ENCODE measurements around the gene SLC6A19. TPM values are rescaled to one million over a fixed set of nuclear protein-coding genes. Genes with fewer than 3 reads are reported as not detected.

The SLC6A19 gene
- total RNA-seq, 2 donors from 2014 or later, result 0.09 to 0.15 TPM

DNA sequence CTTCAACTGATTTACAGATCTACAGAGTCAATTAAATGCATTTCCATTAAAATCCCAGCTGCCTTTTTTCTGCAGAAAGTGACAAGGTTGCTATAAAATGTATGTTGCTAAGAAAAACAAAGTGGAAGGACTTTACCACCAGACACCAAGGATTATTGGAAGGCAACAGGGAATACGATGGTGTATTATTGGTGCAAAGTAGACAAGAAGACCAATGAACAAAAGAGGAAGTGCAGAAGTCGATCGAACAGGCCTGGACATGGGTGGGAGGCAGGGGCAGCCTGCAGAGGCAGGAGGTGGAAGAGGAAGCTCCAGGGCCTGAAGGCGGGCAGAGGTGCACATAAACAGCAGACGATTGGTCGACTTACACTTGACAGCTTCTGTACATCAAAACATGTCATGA lies 10.6 kb upstream of the SLC6A19 start:
- peaks cover 6% of the 10 kb centered on the region for H3K27me3 Mint-ChIP-seq (ENCODE audit: insufficient read depth)
- TF ChIP-seq, protein P1, sequence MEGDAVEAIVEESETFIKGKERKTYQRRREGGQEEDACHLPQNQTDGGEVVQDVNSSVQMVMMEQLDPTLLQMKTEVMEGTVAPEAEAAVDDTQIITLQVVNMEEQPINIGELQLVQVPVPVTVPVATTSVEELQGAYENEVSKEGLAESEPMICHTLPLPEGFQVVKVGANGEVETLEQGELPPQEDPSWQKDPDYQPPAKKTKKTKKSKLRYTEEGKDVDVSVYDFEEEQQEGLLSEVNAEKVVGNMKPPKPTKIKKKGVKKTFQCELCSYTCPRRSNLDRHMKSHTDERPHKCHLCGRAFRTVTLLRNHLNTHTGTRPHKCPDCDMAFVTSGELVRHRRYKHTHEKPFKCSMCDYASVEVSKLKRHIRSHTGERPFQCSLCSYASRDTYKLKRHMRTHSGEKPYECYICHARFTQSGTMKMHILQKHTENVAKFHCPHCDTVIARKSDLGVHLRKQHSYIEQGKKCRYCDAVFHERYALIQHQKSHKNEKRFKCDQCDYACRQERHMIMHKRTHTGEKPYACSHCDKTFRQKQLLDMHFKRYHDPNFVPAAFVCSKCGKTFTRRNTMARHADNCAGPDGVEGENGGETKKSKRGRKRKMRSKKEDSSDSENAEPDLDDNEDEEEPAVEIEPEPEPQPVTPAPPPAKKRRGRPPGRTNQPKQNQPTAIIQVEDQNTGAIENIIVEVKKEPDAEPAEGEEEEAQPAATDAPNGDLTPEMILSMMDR (conservative IDR thresholded peaks at IDR 0.05), result no peak
- H3K9ac ChIP-seq (ENCODE audit: extremely low read depth, low read length, poor library complexity, severe bottlenecking), result no peak overlapping the region

DNA sequence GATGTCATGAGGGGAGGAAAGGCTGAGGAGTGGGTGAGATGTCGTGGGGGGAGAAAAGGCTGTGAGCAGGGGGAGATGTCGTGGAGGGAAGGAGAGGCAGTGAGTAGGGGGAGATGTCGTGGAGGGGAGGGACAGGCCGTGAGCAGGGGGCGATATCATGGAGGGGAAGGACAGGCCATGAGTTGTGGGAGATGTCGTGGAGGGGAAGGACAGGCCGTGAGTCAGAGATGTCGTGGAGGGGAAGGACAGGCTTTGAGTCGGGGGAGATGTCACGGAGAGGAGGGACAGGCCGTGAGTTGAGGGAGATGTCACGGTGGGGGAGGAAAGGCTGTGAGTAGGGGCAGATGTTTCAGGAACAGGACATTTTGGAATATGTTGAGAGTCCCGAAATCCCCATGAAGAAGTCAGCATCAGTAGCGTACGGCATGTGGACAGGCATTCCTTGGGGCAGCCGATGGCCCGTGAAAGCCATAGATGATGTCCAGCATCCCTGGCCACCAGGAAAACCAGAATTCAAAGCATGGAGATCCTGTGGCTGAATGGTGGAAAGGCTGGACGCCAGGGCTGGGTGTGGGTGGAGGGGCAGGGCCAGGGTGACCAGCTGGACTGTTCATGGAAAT lies 8.3 kb upstream of the SLC6A19 start:
- Histone ChIP-seq H3K9me3 (ENCODE audit: control insufficient read depth, low read length) (no peaks in the 10 kb centered on the region), H3K27ac (ENCODE audit: low read depth, low read length) (no peak overlapping the region), H3K4me1 (ENCODE audit: control insufficient read depth, insufficient read depth, low read length) (no peaks in the 10 kb centered on the region), H3K27me3 (ENCODE audit: control insufficient read depth, insufficient read depth, low read length, poor library complexity, severe bottlenecking) (peaks cover 18% of the 10 kb centered on the region), H3K36me3 (ENCODE audit: control insufficient read depth, insufficient read depth, low read length) (no peaks in the 10 kb centered on the region), H3K4me3 (ENCODE audit: low read length) (no peak overlapping the region), H3K9ac (ENCODE audit: extremely low read depth, low read length, poor library complexity, severe bottlenecking) (no peak overlapping the region)
- Mint-ChIP-seq H3K36me3 (ENCODE audit: low read depth) (no peaks in the 10 kb centered on the region), H3K9me3 (no peaks in the 10 kb centered on the region), H3K27me3 (ENCODE audit: insufficient read depth) (peaks cover 8% of the 10 kb centered on the region), H3K27ac (no peak overlapping the region), H3K4me1 (no peaks in the 10 kb centered on the region), H3K4me3 (no peak overlapping the region)
- TF ChIP-seq, protein P1 (conservative IDR thresholded peaks at IDR 0.05), result no peak
- DNase-seq, result no peak
- WGBS, 2 experiments (ENCODE audit: insufficient coverage in 1 of 2, insufficient read length in 1 of 2), result 79 to 80% methylated on average over 16 to 18 of the region's 18 CpGs

More for the DNA sequence above, 10.6 kb upstream of the SLC6A19 start:
- H3K4me1 Mint-ChIP-seq, result peaks cover 7% of the 10 kb centered on the region
- H3K36me3 Mint-ChIP-seq (ENCODE audit: low read depth), result no peaks in the 10 kb centered on the region
- no peak for DNase-seq
- peaks cover 10% of the 10 kb centered on the region for H3K4me1 ChIP-seq (ENCODE audit: control insufficient read depth, insufficient read depth, low read length)
- H3K9me3 ChIP-seq (ENCODE audit: control insufficient read depth, low read length), result no peaks in the 10 kb centered on the region
- peaks cover 17% of the 10 kb centered on the region for H3K27me3 ChIP-seq (ENCODE audit: control insufficient read depth, insufficient read depth, low read length, poor library complexity, severe bottlenecking)
- no peak overlapping the region for H3K27ac Mint-ChIP-seq
- H3K36me3 ChIP-seq (ENCODE audit: control insufficient read depth, insufficient read depth, low read length), result no peaks in the 10 kb centered on the region
- 72 to 75% methylated on average over 6 of the region's 6 CpGs for WGBS, 2 experiments (ENCODE audit: insufficient coverage in 1 of 2, insufficient read length in 1 of 2)
- no peak overlapping the region for H3K4me3 Mint-ChIP-seq
- no peak overlapping the region for H3K27ac ChIP-seq (ENCODE audit: low read depth, low read length)
- H3K4me3 ChIP-seq (ENCODE audit: low read length), result no peak overlapping the region
- H3K9me3 Mint-ChIP-seq, result no peaks in the 10 kb centered on the region

- no peaks in the 10 kb centered on the region for H3K36me3 Mint-ChIP-seq (ENCODE audit: low read depth)
- peaks cover 23% of the 10 kb centered on the region for H3K27me3 ChIP-seq (ENCODE audit: control insufficient read depth, insufficient read depth, low read length, poor library complexity, severe bottlenecking)
- no peaks in the 10 kb centered on the region for H3K4me1 Mint-ChIP-seq
- no peaks in the 10 kb centered on the region for H3K9me3 Mint-ChIP-seq
- no peaks in the 10 kb centered on the region for H3K9me3 ChIP-seq (ENCODE audit: control insufficient read depth, low read length)
- H3K27ac Mint-ChIP-seq, result no peak overlapping the region
- no peak overlapping the region for H3K9ac ChIP-seq (ENCODE audit: extremely low read depth, low read length, poor library complexity, severe bottlenecking)
- 90 to 94% methylated on average over 21 to 28 of the region's 28 CpGs for WGBS, 2 experiments (ENCODE audit: insufficient coverage in 1 of 2, insufficient read length in 1 of 2)
- H3K4me3 ChIP-seq (ENCODE audit: low read length), result no peak overlapping the region
- H3K27me3 Mint-ChIP-seq (ENCODE audit: insufficient read depth), result peaks cover 8% of the 10 kb centered on the region
- TF ChIP-seq, protein P1 (conservative IDR thresholded peaks at IDR 0.05), result no peak
- no peak overlapping the region for H3K27ac ChIP-seq (ENCODE audit: low read depth, low read length)
- H3K4me1 ChIP-seq (ENCODE audit: control insufficient read depth, insufficient read depth, low read length), result no peaks in the 10 kb centered on the region
- no peaks in the 10 kb centered on the region for H3K36me3 ChIP-seq (ENCODE audit: control insufficient read depth, insufficient read depth, low read length)
- H3K4me3 Mint-ChIP-seq, result no peak overlapping the region
- DNase-seq, result no peak
Observed at GRCh38 chr5:1193591-1193985, 7.8 kb upstream of the SLC6A19 start.

All from endodermal cell (in vitro differentiated cells).